H1 (cell line): ENCODE data around the gene S100P. TPM values are rescaled to one million over a fixed set of nuclear protein-coding genes. Genes with fewer than 3 reads are reported as not detected.

Experiments
- CTCF ChIA-PET: fragments of 300-600 bp; sonication (Branson Sonifier 250); formaldehyde crosslinking; loops from one replicate; lab custom pipeline; 2021; ENCODE audit not compliant: partially characterized antibody; lab: Charles Lee
- POLR2A ChIA-PET: fragments of 300-600 bp; sonication (Branson Sonifier 250); formaldehyde crosslinking; loops from one replicate; lab custom pipeline; 2021; ENCODE audit warnings: inconsistent platforms; ENCODE audit not compliant: partially characterized antibody; lab: Charles Lee
- DNase-seq, 2 experiments: peaks; one replicate each; pipeline versions ENCODE4 v3.0.0 to v3.0.0-alpha.2; 2010 to 2022; ENCODE audit warnings: low spot score in 2 of 2, low read depth in 1 of 2, mixed read lengths in 1 of 2
- FAIRE-seq: peaks from 2 replicates; lab custom pipeline; 2011; peaks lifted over from hg19 to GRCh38; lab: Jason Lieb, UNC
- H2AFZ ChIP-seq: 2 replicates; pipeline ENCODE4 v1.8.1; 2012; ENCODE audit warnings: low read length, inconsistent platforms
- H2AK5ac ChIP-seq: 2 replicates; pipeline ENCODE4 v1.6.1; 2013; ENCODE audit warnings: low read depth, low read length
- H2BK120ac ChIP-seq: replicated peaks from 2 replicates; pipeline ENCODE3; 2013; ENCODE audit warnings: low read depth, low read length, inconsistent platforms
- H2BK12ac ChIP-seq: 2 replicates; pipeline ENCODE4 v1.6.1; 2013; ENCODE audit warnings: low read depth, low read length
- H2BK15ac ChIP-seq: 2 replicates; pipeline ENCODE4 v1.6.1; 2013; ENCODE audit warnings: low read length
- H2BK20ac ChIP-seq: 2 replicates; pipeline ENCODE4 v1.6.1; 2013; ENCODE audit warnings: low read length
- H2BK5ac ChIP-seq: 2 replicates; pipeline ENCODE4 v1.6.1; 2013; ENCODE audit warnings: low read depth, low read length
- H3K14ac ChIP-seq: 2 replicates; pipeline ENCODE4 v1.6.1; 2013; ENCODE audit warnings: inconsistent platforms; ENCODE audit not compliant: insufficient read length
- H3K18ac ChIP-seq: 2 replicates; pipeline ENCODE4 v1.6.1; 2013; ENCODE audit warnings: low read length; ENCODE audit errors: extremely low read depth
- H3K23ac ChIP-seq: 2 replicates; pipeline ENCODE4 v1.6.1; 2013; ENCODE audit warnings: inconsistent platforms; ENCODE audit not compliant: insufficient read length
- H3K23me2 ChIP-seq: 2 replicates; pipeline ENCODE4 v1.6.1; 2013; ENCODE audit warnings: low read depth, low read length
- H3K27ac ChIP-seq: 2 replicates; pipeline ENCODE4 v1.6.1; 2011; ENCODE audit warnings: low read depth, low read length, inconsistent platforms
- H3K27me3 ChIP-seq, 4 experiments: replicated peaks in 1 of 4; 1 replicate in 1 of 4; 2 replicates in 3 of 4; pipeline versions ENCODE4 v1.6.1 to v1.8.1; 2011 to 2013; ENCODE audit warnings: low read length in 3 of 4, mild to moderate bottlenecking in 3 of 4, inconsistent platforms in 2 of 4, mixed read lengths in 2 of 4, moderate library complexity in 1 of 4; ENCODE audit not compliant: control insufficient read depth in 3 of 4, insufficient read depth in 3 of 4; ENCODE audit errors: extremely low read depth in 1 of 4
- H3K36me3 ChIP-seq, 4 experiments: 2 replicates each; pipeline versions ENCODE4 v1.6.1 to v1.8.1; 2011 to 2013; ENCODE audit warnings: mild to moderate bottlenecking in 4 of 4, low read length in 3 of 4, moderate library complexity in 2 of 4, control low read depth in 1 of 4, inconsistent platforms in 1 of 4; ENCODE audit not compliant: insufficient read depth in 4 of 4, control insufficient read depth in 2 of 4
- H3K4ac ChIP-seq: replicated peaks from 2 replicates; pipeline ENCODE3; 2013; ENCODE audit warnings: low read length, low read depth, mixed read lengths, inconsistent platforms; ENCODE audit not compliant: insufficient read length
- H3K4me1 ChIP-seq, 4 experiments: replicated peaks in 1 of 4; 1 replicate in 1 of 4; 2 replicates in 3 of 4; pipeline versions ENCODE4 v1.6.1 to v1.8.1; 2011 to 2013; ENCODE audit warnings: low read length in 3 of 4, inconsistent platforms in 2 of 4, mixed read lengths in 1 of 4; ENCODE audit not compliant: insufficient read depth in 4 of 4, control insufficient read depth in 3 of 4
- H3K4me2 ChIP-seq, 2 experiments: 2 replicates each; pipeline versions ENCODE4 v1.6.1 to v1.8.1; 2011 to 2013; ENCODE audit warnings: low read depth in 2 of 2, low read length in 2 of 2, control low read depth in 1 of 2, inconsistent platforms in 1 of 2, mild to moderate bottlenecking in 1 of 2; ENCODE audit not compliant: insufficient read depth in 1 of 2
- H3K4me3 ChIP-seq, 4 experiments: fragments of 200-600, 300-600 bp in 1 of 4; sonication (generic), shearing (Covaris generic), sonication (Bioruptor Twin) in 1 of 4; 2 replicates each; pipeline versions ENCODE4 v1.5.1 to v1.8.1; 2011 to 2016; ENCODE audit warnings: low read length in 4 of 4, low read depth in 3 of 4, control low read depth in 2 of 4, inconsistent platforms in 2 of 4, mild to moderate bottlenecking in 2 of 4, mixed read lengths in 1 of 4, moderate library complexity in 1 of 4; ENCODE audit not compliant: insufficient read depth in 2 of 4; ENCODE audit errors: extremely low read depth in 1 of 4
- H3K56ac ChIP-seq: replicated peaks from 2 replicates; pipeline ENCODE3; 2013; ENCODE audit warnings: low read depth, mild to moderate bottlenecking, mixed read lengths, low read length, inconsistent platforms; ENCODE audit not compliant: insufficient read length
- H3K79me1 ChIP-seq: 2 replicates; pipeline ENCODE4 v1.6.1; 2013; ENCODE audit warnings: low read depth, low read length, control low read depth
- H3K79me2 ChIP-seq, 2 experiments: 2 replicates each; pipeline versions ENCODE4 v1.6.1 to v1.8.1; 2012 to 2013; ENCODE audit warnings: low read length in 2 of 2, mild to moderate bottlenecking in 2 of 2, inconsistent platforms in 1 of 2; ENCODE audit not compliant: insufficient read depth in 2 of 2, control insufficient read depth in 1 of 2
- H3K9ac ChIP-seq, 4 experiments: replicated peaks in 1 of 4; 1 replicate in 1 of 4; 2 replicates in 3 of 4; pipeline versions ENCODE4 v1.6.1 to v1.8.1; 2011 to 2013; ENCODE audit warnings: low read depth in 3 of 4, low read length in 3 of 4, control low read depth in 2 of 4, mild to moderate bottlenecking in 2 of 4, moderate library complexity in 2 of 4, inconsistent platforms in 1 of 4; ENCODE audit errors: extremely low read depth in 1 of 4
- H3K9me3 ChIP-seq, 2 experiments: 2 replicates each; pipeline versions ENCODE4 v1.6.1 to v1.8.1; 2012 to 2013; ENCODE audit warnings: mild to moderate bottlenecking in 2 of 2, moderate library complexity in 2 of 2, control low read depth in 1 of 2, inconsistent platforms in 1 of 2, low read depth in 1 of 2, low read length in 1 of 2, mixed read lengths in 1 of 2; ENCODE audit not compliant: insufficient read depth in 2 of 2
- H4K20me1 ChIP-seq, 2 experiments: replicated peaks in 1 of 2; 2 replicates each; pipeline versions ENCODE3 to v1.8.1; 2011 to 2013; ENCODE audit warnings: inconsistent platforms in 2 of 2, low read length in 2 of 2, mild to moderate bottlenecking in 1 of 2; ENCODE audit not compliant: insufficient read depth in 2 of 2, control insufficient read depth in 1 of 2
- H4K5ac ChIP-seq: 2 replicates; pipeline ENCODE4 v1.6.1; 2013; ENCODE audit warnings: low read length, low read depth, mixed read lengths, inconsistent platforms; ENCODE audit not compliant: insufficient read length
- H4K8ac ChIP-seq: 2 replicates; pipeline ENCODE4 v1.8.0; 2013; ENCODE audit warnings: mild to moderate bottlenecking, moderate library complexity, low read length, inconsistent platforms; ENCODE audit not compliant: insufficient read depth; ENCODE audit errors: extremely low read depth
- H4K91ac ChIP-seq: replicated peaks from 2 replicates; pipeline ENCODE3; 2013; ENCODE audit warnings: low read length, mixed read lengths, inconsistent platforms; ENCODE audit not compliant: insufficient read length
- ATF3 ChIP-seq: IDR thresholded peaks from 2 replicates; pipeline ENCODE4 v1.6.1; 2011; ENCODE audit warnings: low read depth, mild to moderate bottlenecking, low read length; ENCODE audit not compliant: insufficient read depth
- BRCA1 ChIP-seq: IDR thresholded peaks from 2 replicates; pipeline ENCODE4 v1.6.1; 2012; ENCODE audit warnings: low read depth, low read length, improper control_type of control experiment
- GTF2F1 ChIP-seq: IDR thresholded peaks from 2 replicates; pipeline ENCODE4 v1.6.1; 2012; ENCODE audit warnings: low read depth, low read length, improper control_type of control experiment, borderline replicate concordance
- KDM1A ChIP-seq: fragments of 200-600, 300-600 bp; sonication (generic); IDR thresholded peaks from 2 replicates; pipeline ENCODE4 v1.7.1; 2016; ENCODE audit warnings: mild to moderate bottlenecking, low read length, borderline replicate concordance
- KDM5A ChIP-seq: fragments of 200-600 bp; IDR thresholded peaks from 2 replicates; pipeline ENCODE4 v1.7.1; 2012; ENCODE audit warnings: mild to moderate bottlenecking, low read length, inconsistent platforms, mixed read lengths
- NRF1 ChIP-seq: IDR thresholded peaks from 2 replicates; pipeline ENCODE4 v1.6.1; 2011; ENCODE audit warnings: mild to moderate bottlenecking, low read depth, low read length, improper control_type of control experiment
- RFX5 ChIP-seq: IDR thresholded peaks from 2 replicates; pipeline ENCODE4 v1.6.1; 2011; ENCODE audit warnings: low read depth, low read length, improper control_type of control experiment, borderline replicate concordance
- SAP30 ChIP-seq: fragments of 300-600 bp; sonication (generic); IDR thresholded peaks from 2 replicates; pipeline ENCODE4 v1.7.1; 2012; ENCODE audit warnings: low read length, moderate library complexity, mild to moderate bottlenecking, inconsistent platforms; ENCODE audit not compliant: insufficient read depth, insufficient replicate concordance
- SIN3A ChIP-seq, 2 experiments: IDR thresholded peaks in 1 of 2; conservative IDR thresholded peaks in 1 of 2; 2 replicates each; pipeline ENCODE4 v1.6.1; 2011 to 2012; ENCODE audit warnings: low read length in 2 of 2, improper control_type of control experiment in 1 of 2, low read depth in 1 of 2, mild to moderate bottlenecking in 1 of 2
- TEAD4 ChIP-seq: IDR thresholded peaks from 2 replicates; pipeline ENCODE4 v1.6.1; 2012; ENCODE audit warnings: low read depth, low read length, inconsistent platforms, mixed read lengths
- USF2 ChIP-seq: IDR thresholded peaks from 2 replicates; pipeline ENCODE4 v1.6.1; 2011; ENCODE audit warnings: low read length, improper control_type of control experiment
- WGBS, 2 experiments: shearing (Covaris generic) in 1 of 2; methylation state at CpG; one replicate each; pipeline versions ENCODE4 v1.1.6 to v1.1.7; 2013 to 2015; ENCODE audit warnings: low lambda C conversion rate in 2 of 2, mixed read lengths in 2 of 2, inconsistent platforms in 1 of 2, low coverage in 1 of 2, missing lambda C conversion rate in 1 of 2; ENCODE audit not compliant: insufficient replicate concordance in 2 of 2, insufficient coverage in 1 of 2, insufficient read length in 1 of 2; ENCODE audit errors: extremely low coverage in 1 of 2, missing lambda C conversion rate in 1 of 2; 5-methylcytosine and 5-hydroxymethylcytosine counted together
- polyA plus RNA-seq, 7 experiments: library from polyadenylated mRNA; depleted of rRNA in 3 of 7; stranded (reverse) in 5 of 7; unstranded in 2 of 7; fragments of >200 nt in 5 of 7; fragments of 200-250 nt in 2 of 7; gene quantifications; 1 replicate in 5 of 7; 2 replicates in 1 of 7; 4 replicates in 1 of 7; pipeline versions ENCODE4 v1.2.1 to v1.2.3, GENCODE V29; 2011 to 2013; ENCODE audit warnings: missing spikeins in 2 of 7, mixed read lengths in 2 of 7
- total RNA-seq: library from RNA; stranded (reverse); fragmentation: NEBNext Ultra II Directional; extraction: Animal tissue kit (Norgen Biotek cat#: 25700); gene quantifications from 2 replicates; pipeline ENCODE4 v1.2.1, GENCODE V29; 2021

The S100P gene
- total and polyA plus RNA-seq, 2 of the 8 experiments (the other 6 are each of a cell fraction or from before 2014, with no cell fraction given) = not detected

GRCh38 chr4:6706173-6706572 lies 12.5 kb downstream of the S100P start:
- Histone ChIP-seq H3K23me2 (peaks cover 14% of the 10 kb centered on the region), H3K4me3 (no peak overlapping the region), H3K36me3 (peaks cover 0 to 21% (median 7%) of the 10 kb centered on the region in 4 experiments; a peak in 5 of 8 replicates), H3K18ac (no peak overlapping the region), H3K9ac (no peak overlapping the region), H2BK5ac (no peak overlapping the region), H2AFZ (no peak overlapping the region), H3K27ac (no peak overlapping the region), H3K9me3 (peaks cover 3 to 5% of the 10 kb centered on the region in 2 experiments; a peak in 2 of 4 replicates), H3K27me3 (no peaks in the 10 kb centered on the region), H3K4ac (no peak overlapping the region), H4K8ac (no peak overlapping the region), H2AK5ac (no peak overlapping the region), H2BK12ac (no peak overlapping the region), H3K79me1 (peaks cover 17% of the 10 kb centered on the region), H2BK15ac (no peak overlapping the region), H4K20me1 (peaks cover 0 to 7% of the 10 kb centered on the region in 2 experiments), H3K56ac (no peak overlapping the region), H3K4me1 (peaks cover 0 to 18% (median 5%) of the 10 kb centered on the region in 4 experiments; a peak in 6 of 7 replicates), H3K14ac (no peak overlapping the region), H4K91ac (no peak overlapping the region), H3K4me2 (no peak overlapping the region; a peak in 1 of 4 replicates), H2BK20ac (no peak overlapping the region), H3K23ac (no peak overlapping the region), H2BK120ac (no peak overlapping the region), H4K5ac (no peak overlapping the region), H3K79me2 (peaks cover 24 to 60% of the 10 kb centered on the region in 2 experiments)
- no peak for DNase-seq
- 91% methylated on average over 5 of the region's 5 CpGs; no CpG with 5 or more reads in 1 of the 2 experiments for WGBS, 2 experiments
- ChIA-PET CTCF (interaction anchor here (0.8 to 1.9 kb wide), 2 partner anchors 32 to 178 kb away, joined by 3 to 6 read pairs; a partner anchor contains a TSS), POLR2A (interaction anchor here (1.2 to 1.3 kb wide), 3 partner anchors 15 to 33 kb away, joined by 4 to 5 read pairs (median 5); a partner anchor contains a TSS)
- no peak for FAIRE-seq
- no peak for TF ChIP-seq BRCA1
- no peak for TF ChIP-seq KDM5A
- no peak for TF ChIP-seq USF2
- no peak for TF ChIP-seq SAP30
- TF ChIP-seq KDM1A = no peak
- TF ChIP-seq RFX5 = no peak
- no peak for TF ChIP-seq TEAD4
- no peak for TF ChIP-seq GTF2F1
- no peak for TF ChIP-seq NRF1
- TF ChIP-seq ATF3 = no peak
- TF ChIP-seq SIN3A (conservative IDR thresholded peaks at IDR 0.05 in 1 of 2, IDR thresholded peaks at IDR 0.05 in 1 of 2; ENCODE audit: low read depth in 1 of 2, low read length in 2 of 2) = no peak
